Measurements from ENCODE around the gene SLC11A1.

SLC11A1 gene, protein sequence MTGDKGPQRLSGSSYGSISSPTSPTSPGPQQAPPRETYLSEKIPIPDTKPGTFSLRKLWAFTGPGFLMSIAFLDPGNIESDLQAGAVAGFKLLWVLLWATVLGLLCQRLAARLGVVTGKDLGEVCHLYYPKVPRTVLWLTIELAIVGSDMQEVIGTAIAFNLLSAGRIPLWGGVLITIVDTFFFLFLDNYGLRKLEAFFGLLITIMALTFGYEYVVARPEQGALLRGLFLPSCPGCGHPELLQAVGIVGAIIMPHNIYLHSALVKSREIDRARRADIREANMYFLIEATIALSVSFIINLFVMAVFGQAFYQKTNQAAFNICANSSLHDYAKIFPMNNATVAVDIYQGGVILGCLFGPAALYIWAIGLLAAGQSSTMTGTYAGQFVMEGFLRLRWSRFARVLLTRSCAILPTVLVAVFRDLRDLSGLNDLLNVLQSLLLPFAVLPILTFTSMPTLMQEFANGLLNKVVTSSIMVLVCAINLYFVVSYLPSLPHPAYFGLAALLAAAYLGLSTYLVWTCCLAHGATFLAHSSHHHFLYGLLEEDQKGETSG

GRCh38 chr2:218381916-218382366, at the start of gene SLC11A1:
Gene SLC11A1 (plus strand): TSS chr2:218382273. CDS start chr2:218382369, 96 bp downstream.
- no peak for DNase-seq (ENCODE audit: low read depth)

DNA sequence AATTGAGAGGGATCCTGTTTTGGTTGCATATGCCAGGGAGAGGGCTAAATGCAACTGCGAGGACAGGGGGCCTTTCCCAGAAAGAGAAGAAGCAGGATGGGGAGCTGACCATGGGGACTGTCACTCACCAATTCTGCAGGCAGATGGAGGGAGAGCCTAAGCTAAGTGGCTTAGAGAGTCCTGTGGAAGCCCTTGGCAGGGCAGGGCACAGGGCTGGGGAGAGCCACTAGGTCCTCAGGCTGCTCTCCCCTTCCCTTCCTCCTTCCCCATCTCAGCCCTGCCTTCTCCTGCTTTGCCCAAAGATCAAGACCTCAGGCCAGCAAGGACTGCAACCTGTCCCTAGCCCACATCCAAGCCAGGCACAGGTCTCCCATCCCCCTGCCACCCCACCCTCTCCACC, 49.8 kb upstream of the SLC11A1 start:
- no peak for DNase-seq (ENCODE audit: low read depth)

- DNase-seq (ENCODE audit: low read depth) = no peak
Observed at GRCh38 chr2:218332920-218333645, 49.0 kb upstream of the SLC11A1 start.

DNA sequence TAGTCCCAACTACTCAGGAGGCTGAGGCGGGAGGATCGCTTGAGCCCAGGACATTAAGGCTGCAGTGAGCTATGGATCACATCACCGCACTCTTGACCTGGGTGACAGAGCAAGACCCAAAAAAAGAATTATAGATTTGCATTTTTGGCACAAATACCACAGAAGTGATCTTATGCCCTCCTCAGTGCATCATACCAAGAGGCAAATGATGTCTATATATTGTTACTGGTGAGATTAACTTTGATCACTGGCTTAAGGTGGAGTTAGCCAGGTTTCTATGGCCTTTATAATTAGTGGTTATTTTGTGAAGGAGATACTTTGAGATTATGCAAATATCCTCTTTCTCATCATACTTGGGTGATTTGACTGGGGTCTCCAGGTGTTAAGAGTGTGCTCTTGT, 47.5 kb upstream of the SLC11A1 start:
- DNase-seq (ENCODE audit: low read depth) = no peak

- DNase-seq (ENCODE audit: low read depth) = no peak
Observed at GRCh38 chr2:218340656-218341055, 41.4 kb upstream of the SLC11A1 start.

DNA sequence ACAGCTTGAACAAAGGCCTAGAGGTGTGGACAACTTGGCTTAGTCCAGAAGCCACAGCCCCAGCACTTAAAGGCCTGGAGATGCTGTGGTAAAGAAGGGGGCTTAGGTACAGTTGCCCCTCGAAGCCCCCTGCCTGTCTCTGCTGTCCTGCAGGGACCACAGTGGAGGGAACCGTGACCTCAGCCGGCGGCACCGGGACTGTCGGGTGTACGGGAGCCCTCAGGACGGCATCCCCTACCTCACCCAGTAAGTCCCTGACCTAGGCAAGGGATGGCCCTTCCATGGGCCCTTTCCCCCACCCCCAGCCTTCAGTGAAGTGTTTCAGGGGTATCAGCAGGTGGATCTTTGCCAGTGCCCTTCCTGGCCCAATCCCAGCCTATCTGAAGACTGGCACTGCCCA, 40.7 kb upstream of the SLC11A1 start:
- no peak for DNase-seq (ENCODE audit: low read depth)

- DNase-seq (ENCODE audit: low read depth) = no peak
Observed at GRCh38 chr2:218342837-218343236, 39.2 kb upstream of the SLC11A1 start.

DNA sequence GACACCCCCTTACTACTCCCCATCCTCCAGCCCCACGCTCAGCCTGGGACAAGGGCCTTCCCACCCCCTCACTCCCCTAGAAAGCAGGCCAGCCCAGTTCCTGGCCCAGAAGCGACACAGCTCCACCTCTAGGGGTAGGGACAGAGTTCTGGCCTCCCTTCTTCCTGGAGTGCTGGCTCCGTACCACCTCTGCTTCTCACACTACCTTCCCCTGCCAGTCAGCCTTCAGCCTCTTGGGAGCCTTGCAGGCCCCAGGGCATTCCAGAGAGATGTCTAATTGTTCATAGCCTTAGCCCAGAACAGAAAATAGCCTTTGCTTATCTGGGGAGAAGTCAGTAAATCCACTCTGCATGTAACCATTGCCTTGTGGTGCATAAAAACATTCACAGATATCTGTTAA, 38.5 kb upstream of the SLC11A1 start:
- DNase-seq (ENCODE audit: low read depth) = no peak

DNA sequence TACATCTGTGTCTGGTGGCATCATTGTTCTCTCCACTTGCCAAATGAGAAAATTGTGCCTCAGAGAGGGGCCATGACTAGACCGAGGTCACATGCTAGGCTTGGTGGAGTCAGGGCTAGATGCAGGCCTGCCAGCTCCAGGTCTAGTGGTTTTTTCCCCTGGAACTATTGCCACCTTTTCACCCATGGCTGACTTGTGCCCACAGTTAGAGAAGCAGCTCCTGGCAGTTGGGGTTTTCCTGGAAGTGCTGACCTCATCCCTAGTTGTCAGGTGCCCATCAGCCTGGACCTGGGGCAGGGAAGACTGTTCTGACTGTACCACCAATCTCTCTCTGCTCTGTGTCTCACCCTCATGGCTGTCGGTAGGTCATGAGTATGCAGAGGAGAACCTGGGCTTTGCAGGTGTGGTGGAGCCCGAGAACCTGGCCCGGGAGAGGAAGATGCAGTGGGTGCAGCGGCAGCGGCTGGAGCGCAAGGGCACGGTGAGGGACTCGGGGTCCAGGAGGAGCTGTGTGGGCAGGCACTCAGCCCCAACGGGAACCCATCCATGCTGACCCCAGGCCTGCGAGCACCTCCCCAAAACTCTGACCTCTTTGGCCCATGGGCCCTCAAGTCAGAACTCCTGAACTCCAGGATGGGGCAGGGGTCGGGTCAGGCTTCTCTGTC, 37.9 kb upstream of the SLC11A1 start:
- no peak for DNase-seq (ENCODE audit: low read depth)

DNA sequence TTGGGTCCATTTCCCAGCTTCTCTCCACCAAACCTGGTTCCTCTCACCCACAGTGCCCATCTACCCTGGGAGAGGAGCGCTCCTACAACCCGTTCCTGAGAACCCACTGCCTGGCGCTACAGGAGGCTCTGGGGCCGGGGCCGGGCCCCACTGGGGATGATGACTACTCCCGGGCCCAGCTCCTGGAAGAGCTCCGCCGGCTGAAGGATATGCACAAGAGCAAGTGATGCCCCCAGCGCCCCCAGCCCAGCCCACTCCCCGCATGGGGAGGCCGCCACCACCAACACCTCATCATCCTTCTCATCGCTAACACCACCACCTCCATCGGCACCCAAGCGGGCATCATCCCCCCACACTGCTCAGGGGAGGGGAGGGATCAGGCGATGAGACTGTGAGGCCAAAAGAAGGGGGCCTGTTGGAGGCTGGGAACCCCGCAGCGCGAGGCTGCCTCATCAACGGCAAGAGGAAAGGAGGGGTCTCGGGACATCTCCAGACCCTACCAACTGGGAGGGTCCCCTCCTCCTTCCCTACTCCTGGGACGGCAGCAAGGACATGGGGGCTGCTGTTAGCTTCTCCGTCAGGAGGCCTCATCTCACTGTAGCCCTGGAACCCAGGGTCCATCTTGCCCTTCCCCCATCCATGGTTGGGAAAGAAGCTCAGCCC, 37.2 kb upstream of the SLC11A1 start:
- DNase-seq (ENCODE audit: low read depth) = no peak

DNA sequence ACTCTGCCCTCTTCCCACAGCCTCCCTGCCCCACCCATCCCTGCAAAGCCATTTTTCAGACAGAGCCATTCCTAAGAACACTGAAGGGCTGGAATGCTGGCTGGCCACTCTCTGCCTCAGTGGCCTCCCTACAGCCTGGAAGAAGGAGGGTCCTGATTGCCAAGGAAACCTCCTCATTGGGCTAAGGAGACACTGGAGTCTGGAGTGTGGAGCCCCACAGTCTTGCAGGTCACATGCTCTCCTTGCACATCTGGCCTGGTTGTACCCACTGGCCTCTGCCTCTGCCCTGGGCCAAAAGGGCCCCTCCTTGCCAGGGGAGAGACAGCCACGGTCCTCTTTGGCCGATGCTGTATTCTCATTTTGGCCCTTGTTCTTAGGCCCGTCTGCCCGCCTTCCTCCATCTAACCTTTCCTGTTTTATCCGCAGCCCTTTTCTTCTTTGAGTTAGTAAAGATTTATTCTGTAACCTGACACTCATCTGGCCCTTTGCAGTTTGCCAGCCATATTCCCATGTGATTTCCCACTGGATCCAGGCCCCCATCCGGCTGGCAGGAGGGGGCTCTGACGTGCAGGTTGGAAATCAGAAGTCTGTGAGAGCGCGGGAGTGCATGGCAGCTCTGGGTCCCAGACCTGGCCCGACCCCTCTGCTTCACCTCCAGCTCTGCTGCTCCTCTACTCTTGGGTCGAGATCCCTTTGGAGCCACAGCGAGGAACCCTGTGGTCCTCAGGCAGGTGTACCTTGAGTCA, 36.4 kb upstream of the SLC11A1 start:
- no peak for DNase-seq (ENCODE audit: low read depth)

DNA sequence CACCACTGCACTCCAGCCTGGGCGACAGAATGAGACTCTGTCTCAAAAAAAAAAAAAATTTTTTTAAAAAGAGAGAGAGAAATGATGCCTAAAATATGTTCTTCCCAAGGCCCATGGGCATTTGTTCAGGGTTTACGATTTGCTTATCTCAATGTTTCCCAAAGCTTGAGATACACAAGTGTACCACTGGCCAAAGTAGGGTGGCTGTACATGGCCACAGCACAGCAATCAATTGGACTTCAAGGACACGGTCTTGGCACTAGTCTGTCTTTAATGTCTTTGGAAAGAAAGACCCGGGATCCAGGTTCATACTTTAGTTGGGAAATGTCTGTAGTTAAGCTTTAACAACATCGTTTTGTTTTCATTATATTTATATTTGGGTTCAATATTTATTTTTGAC, 34.9 kb upstream of the SLC11A1 start:
- DNase-seq (ENCODE audit: low read depth) = no peak

- DNase-seq (ENCODE audit: low read depth) = no peak
Observed at GRCh38 chr2:218354045-218354444, 28.0 kb upstream of the SLC11A1 start.

DNA sequence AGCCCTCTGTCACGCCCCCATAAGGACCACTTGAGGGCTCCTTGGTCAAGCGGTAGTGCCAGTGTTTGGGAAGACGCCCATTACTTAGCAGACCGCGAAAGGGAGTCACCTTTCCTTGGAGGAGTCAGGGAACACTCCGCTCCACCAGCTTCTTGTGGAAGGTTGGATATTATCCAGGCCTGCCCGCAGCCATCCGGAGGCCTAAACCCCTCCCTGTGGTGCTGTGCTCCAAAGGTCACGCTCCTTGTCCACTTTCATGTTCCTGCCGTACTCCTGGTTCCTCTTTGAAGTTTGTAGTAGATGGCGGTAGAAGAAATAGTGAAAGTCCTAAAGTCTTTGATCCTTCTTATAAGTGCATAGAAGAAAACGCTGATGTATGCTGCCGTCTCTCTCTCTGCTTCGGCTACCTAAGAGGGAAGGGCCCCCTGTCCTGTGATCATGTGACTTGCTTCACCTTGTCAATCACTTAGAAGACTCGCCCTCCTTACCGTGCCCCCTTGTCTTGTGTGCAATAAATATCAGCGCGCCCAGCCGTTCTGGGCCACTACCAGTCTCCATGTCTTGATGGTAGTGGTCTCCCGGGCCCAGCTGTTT, 27.1 kb upstream of the SLC11A1 start:
- no peak for DNase-seq (ENCODE audit: low read depth)

- DNase-seq (ENCODE audit: low read depth) = no peak
Observed at GRCh38 chr2:218357236-218358177, 24.6 kb upstream of the SLC11A1 start.

DNA sequence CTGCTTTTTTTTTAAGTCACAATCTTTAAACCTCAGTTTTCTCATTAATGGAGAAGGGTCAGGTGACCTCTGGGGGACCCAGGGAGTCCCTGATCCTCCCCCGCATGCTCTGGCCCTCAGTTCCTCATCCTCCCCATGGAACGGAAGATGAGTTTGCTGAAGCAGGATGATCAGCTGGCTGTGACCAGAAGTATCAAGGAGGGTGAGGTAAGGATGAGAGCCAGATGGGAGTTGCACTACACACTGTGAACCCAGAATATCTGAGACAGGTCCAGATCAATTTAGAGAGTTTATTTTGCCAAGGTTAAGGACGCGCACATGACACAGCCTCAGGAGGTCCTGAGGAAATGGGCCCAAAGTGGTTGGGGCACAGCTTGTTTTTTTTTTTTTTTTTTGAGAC, 21.6 kb upstream of the SLC11A1 start:
- no peak for DNase-seq (ENCODE audit: low read depth)

GRCh38 chr2:218362606-218363005, 19.5 kb upstream of the SLC11A1 start:
- no peak for DNase-seq (ENCODE audit: low read depth)

GRCh38 chr2:218363736-218364135, 18.3 kb upstream of the SLC11A1 start:
- DNase-seq (ENCODE audit: low read depth) = no peak

GRCh38 chr2:218364196-218364595, 17.9 kb upstream of the SLC11A1 start:
- no peak for DNase-seq (ENCODE audit: low read depth)
